GM18517 (cell line): Measurements from ENCODE around the gene GTPBP1.

ENCODE experiments used
- ATAC-seq: cut with Tn5 transposase; IDR thresholded peaks from one replicate; pipeline ENCODE4 v1.9.1; 2021; ENCODE audit warnings: mild to moderate bottlenecking, moderate library complexity; ENCODE audit not compliant: unreplicated experiment

The GTPBP1 gene

DNA sequence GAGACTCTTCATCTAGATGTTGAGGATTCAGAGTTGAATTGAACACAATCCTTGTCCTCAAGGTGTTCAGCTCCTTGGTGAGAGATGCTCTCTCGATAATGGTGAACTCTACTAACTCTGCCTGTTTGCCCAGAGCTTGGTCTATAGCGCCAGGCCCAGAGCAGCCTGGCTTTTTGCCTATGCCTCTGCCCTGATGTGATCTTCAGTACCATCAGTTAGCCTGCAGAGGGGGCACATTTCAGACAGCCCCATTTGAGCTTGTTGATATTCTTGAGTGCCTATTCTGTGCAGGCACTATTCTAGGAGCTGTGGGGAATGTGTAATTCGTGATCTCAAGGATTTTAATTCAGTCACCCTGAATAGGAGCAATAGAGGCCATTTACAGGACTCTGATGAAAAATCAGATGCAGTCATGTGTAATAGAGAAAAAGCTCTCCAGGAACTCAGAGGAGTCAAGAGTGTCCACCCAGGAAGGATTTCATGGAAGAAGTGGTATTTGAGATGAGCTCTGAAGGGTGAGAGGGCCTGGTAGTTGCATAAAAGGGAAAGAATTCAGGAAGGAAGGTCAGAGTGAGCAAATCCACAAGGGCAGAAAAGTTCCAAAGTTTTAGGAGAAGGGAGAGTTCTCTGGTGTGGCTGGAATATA, 19.3 kb downstream of the GTPBP1 start:
- no peak for ATAC-seq

- no peak for ATAC-seq
Observed at GRCh38 chr22:38725900-38726655, 20.3 kb downstream of the GTPBP1 start.

DNA sequence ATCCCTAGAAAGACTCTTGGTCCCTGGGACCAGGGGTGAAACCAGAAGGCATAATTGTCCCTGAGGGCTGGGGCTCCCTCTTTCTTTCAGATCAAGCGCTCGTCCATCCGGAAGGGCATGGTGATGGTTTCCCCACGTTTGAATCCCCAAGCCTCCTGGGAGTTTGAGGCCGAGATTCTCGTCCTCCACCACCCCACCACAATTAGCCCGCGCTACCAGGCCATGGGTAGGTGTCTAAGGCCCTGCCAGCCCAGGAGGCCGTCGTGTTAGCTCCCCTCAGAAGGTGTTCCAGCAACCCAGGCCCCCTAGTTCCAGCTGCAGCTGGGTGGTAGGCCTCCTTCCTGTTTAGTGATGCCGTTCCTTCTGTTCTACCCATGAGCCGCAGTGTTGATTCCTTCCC, 21.4 kb downstream of the GTPBP1 start:
- no peak for ATAC-seq

DNA sequence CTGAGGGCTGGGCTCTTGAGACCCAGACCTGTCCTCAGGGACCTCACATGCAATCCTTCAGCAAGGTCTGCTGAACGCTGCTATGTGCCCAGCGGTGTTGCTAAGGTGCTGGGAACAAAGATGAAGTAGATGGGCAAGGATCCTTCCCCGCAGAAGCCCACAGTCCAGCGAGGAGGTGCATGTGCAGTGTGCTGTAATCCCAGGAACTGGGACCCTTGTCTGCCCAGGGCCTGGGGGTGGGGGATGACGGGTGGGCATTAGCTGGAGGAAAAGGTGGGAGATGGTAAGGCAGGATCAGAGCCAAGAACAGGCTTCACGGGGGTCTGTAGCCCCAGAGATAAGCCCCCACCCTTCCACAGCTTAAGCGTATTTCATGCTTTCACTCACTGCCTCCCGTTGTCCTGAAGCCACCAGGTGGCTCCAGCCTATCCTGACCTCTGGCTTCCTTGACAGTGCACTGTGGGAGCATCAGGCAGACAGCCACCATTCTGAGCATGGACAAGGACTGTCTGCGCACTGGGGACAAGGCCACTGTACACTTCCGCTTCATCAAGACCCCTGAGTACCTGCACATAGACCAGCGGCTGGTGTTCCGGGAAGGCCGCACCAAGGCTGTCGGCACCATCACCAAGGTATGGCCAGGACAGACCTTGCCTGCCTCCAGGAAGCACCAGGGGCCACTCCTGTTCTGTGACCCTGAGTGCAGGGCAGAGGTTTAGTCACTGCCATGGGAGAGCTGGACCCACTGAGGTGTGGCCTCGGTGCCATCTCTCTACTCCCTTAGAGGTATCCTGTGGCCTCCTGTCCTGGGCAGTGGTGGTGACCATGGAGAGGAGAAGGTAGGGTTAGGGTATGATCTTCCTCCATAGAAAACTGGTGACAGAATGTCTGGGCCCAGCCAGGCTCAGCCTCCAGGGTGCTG, 22.0 kb downstream of the GTPBP1 start:
- ATAC-seq = no peak

- no peak for ATAC-seq
Observed at GRCh38 chr22:38728871-38729796, 23.4 kb downstream of the GTPBP1 start.

GRCh38 chr22:38729946-38730345, 24.2 kb downstream of the GTPBP1 start:
- ATAC-seq = no peak

- no peak for ATAC-seq
Observed at GRCh38 chr22:38730411-38730871, 24.7 kb downstream of the GTPBP1 start.

GRCh38 chr22:38731703-38732161, 26.0 kb downstream of the GTPBP1 start:
- ATAC-seq = no peak

GRCh38 chr22:38732251-38732815, 26.6 kb downstream of the GTPBP1 start:
- no peak for ATAC-seq

GRCh38 chr22:38733329-38733723, 27.6 kb downstream of the GTPBP1 start:
- no peak for ATAC-seq

- ATAC-seq = no peak
Observed at GRCh38 chr22:38733724-38734381, 28.1 kb downstream of the GTPBP1 start.

DNA sequence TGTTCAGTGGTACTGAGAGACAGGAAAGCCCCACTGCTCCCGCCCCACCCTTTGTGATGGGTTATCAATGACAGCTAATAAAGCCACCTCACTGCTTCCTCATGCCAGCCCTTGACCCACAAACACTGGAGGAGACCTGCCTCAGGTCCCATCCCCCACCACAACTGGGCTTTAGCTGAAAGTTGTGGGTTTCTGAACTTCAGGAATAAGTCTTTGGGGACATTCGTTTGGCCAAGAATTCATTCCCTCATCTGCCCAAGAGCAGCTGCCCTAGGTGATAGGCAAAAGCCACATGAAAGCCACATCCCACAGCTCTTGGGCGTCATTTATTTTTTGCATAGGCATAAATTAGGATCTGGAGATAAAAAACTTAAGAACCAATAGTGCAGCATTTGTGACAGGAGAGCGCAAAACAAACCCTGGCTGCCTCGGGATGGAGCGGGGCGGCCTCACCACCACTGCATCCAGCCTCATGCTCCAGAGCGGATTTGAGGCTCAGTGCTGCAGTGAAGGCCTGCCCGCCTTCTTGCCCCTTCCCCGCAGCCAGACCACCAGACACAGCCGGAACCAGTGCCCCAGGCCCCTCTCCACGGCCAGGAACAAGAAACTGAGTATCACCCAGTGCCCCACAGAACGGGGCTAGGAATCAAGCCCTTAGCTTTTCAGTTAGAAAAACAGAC, 28.8 kb downstream of the GTPBP1 start:
- no peak for ATAC-seq

DNA sequence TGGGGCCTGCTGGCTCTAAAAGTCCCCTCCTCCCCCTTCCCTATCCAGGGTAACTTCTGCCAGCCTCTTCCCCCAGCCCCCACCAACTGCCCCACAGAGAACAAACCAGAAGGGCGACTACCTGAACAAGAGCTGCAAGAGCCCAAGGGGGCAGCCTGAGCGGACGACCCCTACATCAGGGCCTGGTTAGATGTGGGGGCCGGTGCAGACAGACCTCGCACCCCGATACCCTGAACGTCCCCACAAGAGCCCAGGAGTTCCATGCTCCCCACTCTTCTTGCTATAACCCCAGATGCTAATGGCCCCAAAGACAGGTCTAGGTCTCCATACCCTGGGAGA, 29.4 kb downstream of the GTPBP1 start:
- no peak for ATAC-seq

GRCh38 chr22:38735465-38736256, 29.9 kb downstream of the GTPBP1 start:
- no peak for ATAC-seq

GRCh38 chr22:38736257-38736570, 30.5 kb downstream of the GTPBP1 start:
- ATAC-seq = no peak

- ATAC-seq = no peak
Observed at GRCh38 chr22:38737302-38738060, 31.7 kb downstream of the GTPBP1 start.

DNA sequence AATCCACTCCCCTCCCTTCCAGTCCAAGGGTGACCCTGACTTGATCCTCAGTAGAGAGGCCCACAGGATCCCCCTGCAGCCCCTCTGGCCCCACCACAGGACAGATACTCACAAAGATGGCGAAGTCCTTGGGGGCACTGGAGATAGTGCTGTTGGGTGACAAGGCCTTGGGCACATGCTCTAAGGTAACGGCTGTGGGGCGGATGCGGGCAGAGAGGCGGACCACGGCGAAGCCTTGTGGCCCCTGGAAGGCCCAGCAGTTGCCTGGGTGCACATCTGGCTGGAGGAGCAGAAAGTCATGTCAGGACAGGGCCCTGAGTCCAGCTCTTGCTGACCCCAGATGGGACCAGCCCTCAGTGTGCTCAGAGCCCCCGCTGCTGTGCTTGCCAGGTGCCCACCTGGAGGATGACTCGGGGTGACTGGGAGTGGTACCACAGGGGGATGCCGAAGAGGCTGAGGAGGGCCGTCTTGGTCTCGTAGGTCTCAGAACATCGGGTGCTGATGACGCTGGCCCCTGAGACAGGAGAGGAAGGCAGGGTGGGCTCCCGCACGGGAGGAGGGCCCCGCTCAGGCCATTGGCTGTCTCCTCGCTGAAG, 32.8 kb downstream of the GTPBP1 start:
- ATAC-seq = no peak
